Endothelial cell of umbilical vein (primary cell): ENCODE results near the gene CDX2.

Experiments used
- JUN ChIP-seq: IDR thresholded peaks from 2 replicates; pipeline ENCODE4 v1.6.1; 2011; ENCODE audit warnings: borderline replicate concordance, low read depth; ENCODE audit not compliant: insufficient read length, insufficient read depth
- POLR2A ChIP-seq: IDR thresholded peaks from 2 replicates; pipeline ENCODE4 v1.6.1; 2012; ENCODE audit warnings: low read depth, mild to moderate bottlenecking, control low read depth, low read length
- TF ChIP-seq, protein P1 (sequence below): IDR thresholded peaks from 2 replicates; pipeline ENCODE4 v1.6.1; 2011; ENCODE audit not compliant: insufficient read depth, insufficient read length

GRCh38 chr13:27968316-27969081, 616 bp downstream of the CDX2 start:
- TF ChIP-seq, protein P1, sequence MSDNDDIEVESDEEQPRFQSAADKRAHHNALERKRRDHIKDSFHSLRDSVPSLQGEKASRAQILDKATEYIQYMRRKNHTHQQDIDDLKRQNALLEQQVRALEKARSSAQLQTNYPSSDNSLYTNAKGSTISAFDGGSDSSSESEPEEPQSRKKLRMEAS = no peak
- TF ChIP-seq POLR2A = no peak
- TF ChIP-seq JUN = no peak
